Subcutaneous abdominal adipose tissue (tissue), 5 donors: ENCODE data around the gene TBC1D21.

Source experiments
- H3K27ac ChIP-seq: one replicate; pipeline ENCODE4 v1.7.0; 2013; ENCODE audit warnings: low read depth, mild to moderate bottlenecking, inconsistent platforms, low read length, moderate library complexity
- H3K27me3 ChIP-seq, 5 donors: one replicate each; pipeline ENCODE4 v1.7.0; 2013; ENCODE audit warnings: low read length in 5 of 5, inconsistent platforms in 1 of 5; ENCODE audit not compliant: control insufficient read depth in 5 of 5, insufficient read depth in 4 of 5
- H3K36me3 ChIP-seq, 5 donors: one replicate each; pipeline ENCODE4 v1.7.0; 2013; ENCODE audit warnings: low read length in 5 of 5; ENCODE audit not compliant: control insufficient read depth in 5 of 5, insufficient read depth in 5 of 5
- H3K4me1 ChIP-seq, 5 donors: one replicate each; pipeline ENCODE4 v1.7.0; 2013; ENCODE audit warnings: low read length in 5 of 5, mild to moderate bottlenecking in 3 of 5, moderate library complexity in 1 of 5; ENCODE audit not compliant: control insufficient read depth in 5 of 5, insufficient read depth in 5 of 5
- H3K4me3 ChIP-seq, 5 donors: one replicate each; pipeline ENCODE4 v1.7.0; 2013; ENCODE audit warnings: low read length in 5 of 5, low read depth in 1 of 5
- H3K9ac ChIP-seq, 5 donors: one replicate each; pipeline ENCODE4 v1.7.0; 2013; ENCODE audit warnings: low read length in 5 of 5, mild to moderate bottlenecking in 4 of 5, moderate library complexity in 3 of 5
- H3K9me3 ChIP-seq, 5 donors: one replicate each; pipeline ENCODE4 v1.7.0; 2013; ENCODE audit warnings: low read length in 5 of 5; ENCODE audit not compliant: control insufficient read depth in 5 of 5
- donor health status: healthy.
- donor health status: healthy.
- donor health status: healthy.
- donor health status: healthy.
- donor health status: healthy.

Gene TBC1D21

DNA sequence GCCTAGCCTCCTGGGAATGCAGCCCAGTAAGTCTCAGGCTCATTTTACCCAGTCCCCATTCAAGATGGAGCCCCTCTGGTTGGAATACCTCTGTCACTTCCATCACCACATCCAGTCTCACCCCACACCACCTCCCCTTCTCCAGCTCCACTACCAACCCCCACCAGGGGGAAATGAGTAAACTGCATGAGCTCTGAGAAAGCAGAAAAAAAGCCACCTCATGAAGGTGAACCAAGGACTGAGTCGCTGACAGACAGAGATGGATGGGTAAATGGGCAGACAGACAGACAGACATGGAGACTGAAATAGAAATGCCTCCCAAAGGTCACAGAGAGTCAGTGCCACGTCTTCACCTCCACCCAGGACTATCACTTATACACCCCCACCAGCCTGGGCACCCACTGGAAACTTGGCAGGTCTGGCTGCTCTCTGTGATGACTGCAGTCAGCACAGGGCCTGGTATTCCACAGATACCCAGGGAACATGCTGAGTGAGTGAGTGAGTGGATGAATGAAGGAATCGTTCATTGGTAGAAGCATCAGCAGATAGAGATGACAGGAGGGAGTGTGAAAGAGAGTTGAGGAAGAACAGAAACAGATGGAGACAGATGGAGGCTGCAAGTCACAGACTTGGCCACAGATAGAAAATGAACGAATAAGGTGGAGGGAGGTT is 48.0 kb downstream of the TBC1D21 start:
- H3K27me3 ChIP-seq, result no peaks in the 10 kb centered on the region
- H3K36me3 ChIP-seq, result no peaks in the 10 kb centered on the region
- H3K9me3 ChIP-seq, result peaks cover 0 to under 1% (median 0%) of the 10 kb centered on the region in 5 donors
- H3K4me3 ChIP-seq, result no peak overlapping the region
- H3K4me1 ChIP-seq, result peaks cover 18 to 57% (median 53%) of the 10 kb centered on the region in 5 donors
- H3K27ac ChIP-seq, result no peak overlapping the region
- H3K9ac ChIP-seq, result no peak overlapping the region

DNA sequence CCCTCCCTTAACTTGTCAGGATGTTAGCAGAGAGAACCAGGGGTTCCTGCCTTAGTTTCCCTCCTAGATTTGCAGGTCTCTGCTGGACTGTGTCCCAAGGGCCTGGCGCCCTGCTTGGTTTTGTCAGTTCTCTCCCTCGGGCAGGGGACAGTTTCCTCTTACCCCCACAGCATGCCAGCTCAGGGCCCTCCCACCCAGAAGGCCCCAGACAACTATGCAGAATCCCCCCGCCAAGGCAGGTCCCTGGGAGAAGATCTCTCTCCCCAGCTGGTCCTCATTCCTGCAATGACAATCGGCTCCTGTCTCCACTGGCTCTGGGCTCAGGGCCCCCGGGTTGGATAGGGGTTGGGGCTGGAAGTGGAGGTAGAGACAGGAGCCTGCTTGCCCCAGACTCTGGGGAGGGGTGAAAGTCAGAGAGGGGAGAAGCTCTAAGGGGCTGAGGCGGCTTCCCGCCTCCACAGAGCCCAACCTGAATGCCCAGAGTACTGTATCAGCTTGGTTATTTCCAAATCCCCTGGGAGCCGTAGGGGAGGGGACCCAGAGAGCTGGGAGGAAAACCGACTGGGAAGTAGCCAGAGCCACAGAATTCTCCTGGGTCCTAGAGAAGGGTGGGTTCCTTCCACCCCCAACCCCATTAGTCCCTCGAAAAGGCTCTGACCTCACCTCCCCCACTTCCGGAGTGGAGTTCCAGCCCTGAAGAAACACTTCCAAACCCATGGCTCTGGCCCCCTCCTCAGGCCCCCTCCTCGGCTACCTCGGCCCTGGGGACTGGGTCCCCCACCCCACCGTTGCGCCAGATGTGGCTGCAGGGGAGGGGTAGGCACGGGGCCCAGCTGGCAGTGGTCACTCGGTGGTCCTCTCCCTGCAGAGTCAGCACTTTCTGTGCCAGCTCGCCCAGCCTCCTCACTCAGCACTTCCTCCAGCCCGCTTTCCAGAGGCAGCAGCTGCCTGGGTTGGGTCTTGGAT is 49.1 kb downstream of the TBC1D21 start:
- Histone ChIP-seq H3K9me3 (no peaks in the 10 kb centered on the region), H3K9ac (peak overlapping the region in 3 of 5 donors; percentile 20 to 43 (median 39)), H3K27ac (no peak overlapping the region), H3K4me1 (peaks cover 18 to 68% (median 60%) of the 10 kb centered on the region in 5 donors), H3K27me3 (no peaks in the 10 kb centered on the region), H3K36me3 (no peaks in the 10 kb centered on the region), H3K4me3 (peak overlapping the region in 2 of 5 donors; percentile 22 to 37)

GRCh38 chr15:73923156-73923487 is 49.8 kb downstream of the TBC1D21 start:
- Histone ChIP-seq H3K9ac (peak overlapping the region in 2 of 5 donors; percentile 20 to 43), H3K27me3 (peaks cover 0 to 3% (median 0%) of the 10 kb centered on the region in 5 donors), H3K4me3 (peak overlapping the region in 1 of 5 donors; percentile 37), H3K9me3 (no peaks in the 10 kb centered on the region), H3K36me3 (no peaks in the 10 kb centered on the region), H3K4me1 (peaks cover 18 to 74% (median 65%) of the 10 kb centered on the region in 5 donors), H3K27ac (no peak overlapping the region)

DNA sequence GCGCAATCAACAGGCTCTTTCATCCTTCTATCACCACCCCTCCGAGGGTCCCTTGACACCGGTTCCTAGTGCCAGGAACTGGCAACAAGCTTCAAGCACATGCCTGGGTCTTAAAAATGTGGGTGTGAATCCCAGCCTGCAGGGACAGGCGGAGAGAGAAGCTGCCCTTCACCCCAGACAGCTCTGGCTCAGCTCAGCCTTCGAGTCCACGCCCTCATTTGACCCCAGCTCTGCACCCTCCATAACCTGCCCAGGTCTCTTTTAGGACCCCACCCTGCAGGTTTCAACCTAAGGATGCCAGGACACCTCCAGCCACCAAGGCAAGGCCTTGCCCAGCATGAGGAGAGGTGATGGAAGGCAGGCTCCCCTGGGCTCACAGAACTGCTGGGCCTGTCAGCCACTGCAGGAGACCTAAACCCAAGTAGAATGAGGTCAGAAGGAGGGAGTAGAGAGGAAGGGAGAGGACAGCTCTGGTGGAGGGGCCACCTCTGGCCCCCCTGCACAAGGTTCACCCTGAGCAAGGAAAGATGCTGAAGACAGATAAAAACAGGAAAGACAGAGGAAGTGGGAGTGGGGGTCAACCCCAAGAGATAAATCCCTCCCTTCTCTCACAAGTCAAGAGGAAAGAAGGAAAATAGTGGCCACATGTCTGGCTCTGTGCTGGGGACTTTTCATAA is 50.3 kb downstream of the TBC1D21 start:
- peak overlapping the region; percentile 74 for H3K27ac ChIP-seq
- no peak overlapping the region for H3K4me3 ChIP-seq
- peaks cover 18 to 79% (median 69%) of the 10 kb centered on the region in 5 donors for H3K4me1 ChIP-seq
- H3K9me3 ChIP-seq, result no peaks in the 10 kb centered on the region
- peak overlapping the region in 2 of 5 donors; percentile 35 to 52 for H3K9ac ChIP-seq
- no peaks in the 10 kb centered on the region for H3K36me3 ChIP-seq
- peaks cover 0 to 4% (median 0%) of the 10 kb centered on the region in 5 donors for H3K27me3 ChIP-seq

GRCh38 chr15:73924171-73924921 is 51.0 kb downstream of the TBC1D21 start:
- Histone ChIP-seq H3K36me3 (no peaks in the 10 kb centered on the region), H3K9ac (peak overlapping the region in 4 of 5 donors; percentile 46 to 66 (median 52)), H3K27ac (peak overlapping the region; percentile 74), H3K9me3 (no peaks in the 10 kb centered on the region), H3K27me3 (peaks cover 0 to 4% (median 0%) of the 10 kb centered on the region in 5 donors), H3K4me1 (peaks cover 20 to 86% (median 76%) of the 10 kb centered on the region in 5 donors), H3K4me3 (peak overlapping the region in 2 of 5 donors; percentile 6 to 17)

GRCh38 chr15:73925848-73926218 is 52.5 kb downstream of the TBC1D21 start:
- Histone ChIP-seq H3K4me3 (peak overlapping the region in 4 of 5 donors; percentile 19 to 74 (median 59)), H3K9ac (peak overlapping the region in 3 of 5 donors; percentile 28 to 48 (median 33)), H3K27ac (peak overlapping the region; percentile 74)

GRCh38 chr15:73926219-73927002 is 53.0 kb downstream of the TBC1D21 start, which contains the start of gene LOXL1:
Gene LOXL1 (plus strand): TSS chr15:73926462. CDS start chr15:73926784, 322 bp downstream.
- Histone ChIP-seq H3K27me3 (peaks cover 0 to 5% (median 3%) of the 10 kb centered on the region in 5 donors), H3K36me3 (peaks cover 0 to 5% (median 0%) of the 10 kb centered on the region in 5 donors), H3K4me1 (peaks cover 20 to 96% (median 89%) of the 10 kb centered on the region in 5 donors), H3K9me3 (no peaks in the 10 kb centered on the region), H3K27ac (peak within 1 kb of the TSS; percentile 74), H3K4me3 (peak within 1 kb of the TSS; percentile 19 to 74 (median 58)), H3K9ac (peak within 1 kb of the TSS; percentile 17 to 70 (median 59))

More at GRCh38 chr15:73925848-73926218, 52.5 kb downstream of the TBC1D21 start:
- Histone ChIP-seq H3K9me3 (no peaks in the 10 kb centered on the region), H3K36me3 (no peaks in the 10 kb centered on the region), H3K27me3 (peaks cover 0 to 4% (median 3%) of the 10 kb centered on the region in 5 donors), H3K4me1 (peaks cover 20 to 95% (median 88%) of the 10 kb centered on the region in 5 donors)

- Histone ChIP-seq H3K27me3 (peaks cover 0 to 11% (median 3%) of the 10 kb centered on the region in 5 donors), H3K9ac (peak overlapping the region in 4 of 5 donors; percentile 17 to 70 (median 64)), H3K36me3 (peaks cover 0 to 5% (median 0%) of the 10 kb centered on the region in 5 donors), H3K27ac (peak overlapping the region; percentile 74), H3K4me3 (peak overlapping the region in 4 of 5 donors; percentile 56 to 74 (median 60)), H3K9me3 (no peaks in the 10 kb centered on the region), H3K4me1 (peaks cover 20 to 93% (median 88%) of the 10 kb centered on the region in 5 donors)
Observed at GRCh38 chr15:73927003-73927475, 53.7 kb downstream of the TBC1D21 start.
